K562 (cell line): ENCODE data around the gene CTNNBL1. TPM values are rescaled to one million over a fixed set of nuclear protein-coding genes. Genes with fewer than 3 reads are reported as not detected.

Source experiments
- CBX2 ChIP-seq: fragments of 200-600 bp; sonication (generic); IDR thresholded peaks from one replicate; pipeline ENCODE4 v1.6.1; 2012; ENCODE audit warnings: mild to moderate bottlenecking, low read length, inconsistent platforms; ENCODE audit not compliant: insufficient read depth, poor library complexity, severe bottlenecking
- CHD4 ChIP-seq: fragments of 200-600 bp; sonication (generic); IDR thresholded peaks from 3 replicates; pipeline ENCODE4 v1.6.1; 2012; ENCODE audit warnings: low read depth, mild to moderate bottlenecking, mixed read lengths, low read length, inconsistent platforms; ENCODE audit not compliant: insufficient read depth, insufficient replicate concordance, poor library complexity, severe bottlenecking
- CREM ChIP-seq: IDR thresholded peaks from 2 replicates; pipeline ENCODE4 v1.6.1; 2014; ENCODE audit warnings: antibody characterized with exemption, low read depth
- GABPB2 ChIP-seq: fragments of 250-450 bp; sonication (Bioruptor Pico); conservative IDR thresholded peaks from 2 replicates; pipeline ENCODE4 v1.5.1; 2021; ENCODE audit warnings: mild to moderate bottlenecking
- MIER1 ChIP-seq: fragments of 450-650 bp; IDR thresholded peaks from 2 replicates; pipeline ENCODE4 v1.6.1; 2016; ENCODE audit warnings: antibody characterized with exemption, mild to moderate bottlenecking, low read depth
- NFIC ChIP-seq: fragments of 450-650 bp; IDR thresholded peaks from 2 replicates; pipeline ENCODE4 v1.6.1; 2017; ENCODE audit warnings: mild to moderate bottlenecking, inconsistent platforms
- POLR2H ChIP-seq: IDR thresholded peaks from 2 replicates; pipeline ENCODE4 v1.6.1; 2016; ENCODE audit warnings: missing genetic modification characterization, low read depth, mild to moderate bottlenecking, control low read depth, missing compliant biosample characterization, moderate library complexity
- POU5F1 ChIP-seq: fragments of 150-350 bp; IDR thresholded peaks from 2 replicates; pipeline ENCODE4 v1.6.1; 2014; ENCODE audit warnings: borderline replicate concordance, low read length, low read depth, mild to moderate bottlenecking; ENCODE audit not compliant: partially characterized antibody
- RHOXF2B ChIP-seq: fragments of 250-450 bp; sonication (Bioruptor Pico); conservative IDR thresholded peaks from 2 replicates; pipeline ENCODE4 v1.5.1; 2021
- SREBF2 ChIP-seq: sonication (generic); formaldehyde crosslinking; IDR thresholded peaks from 2 replicates; pipeline ENCODE4 v1.4.0; 2020; ENCODE audit warnings: mild to moderate bottlenecking, missing genetic modification reagents
- ZNF354B ChIP-seq: fragments of 250-450 bp; sonication (Bioruptor Pico); IDR thresholded peaks from 2 replicates; pipeline ENCODE4 v1.4.0; 2020
- ZNF699 ChIP-seq: fragments of 250-450 bp; sonication (Bioruptor Pico); IDR thresholded peaks from 2 replicates; pipeline ENCODE4 v1.8.0; 2021; ENCODE audit warnings: mild to moderate bottlenecking, moderate library complexity; ENCODE audit not compliant: insufficient replicate concordance
- ZNF77 ChIP-seq: fragments of 250-450 bp; sonication (Bioruptor Pico); IDR thresholded peaks from 2 replicates; pipeline ENCODE4 v1.5.0; 2020
- polyA plus RNA-seq, 8 experiments: library from polyadenylated mRNA; depleted of rRNA in 4 of 8; stranded (reverse) in 5 of 8; unstranded in 3 of 8; fragments of >200 nt; fragmentation: Nextera tagmentation in 2 of 8; fragmentation: Illumina TruSeq in 1 of 8; extraction: Ambion mirVana in 2 of 8; extraction: Trizol in 1 of 8; gene quantifications; 2 replicates each; pipeline versions ENCODE4 v1.2.1 to v1.2.3, GENCODE V29; 2011 to 2014; ENCODE audit warnings: inconsistent platforms in 1 of 8, missing spikeins in 1 of 8
- total RNA-seq, 7 experiments: library from RNA; depleted of rRNA in 6 of 7; stranded (reverse); fragments of >200 nt in 6 of 7; fragmentation: Illumina TruSeq in 2 of 7; extraction: Trizol in 2 of 7; gene quantifications; 2 replicates each; pipeline versions ENCODE4 v1.2.1 to v1.2.3, GENCODE V29; 2011 to 2021; ENCODE audit warnings: low replicate concordance in 1 of 7
- TF ChIP-seq, protein P1 (sequence below): fragments of 200-400 bp; formaldehyde crosslinking; IDR thresholded peaks from 2 replicates; pipeline ENCODE4 v1.6.1; 2017; ENCODE audit warnings: mild to moderate bottlenecking, low read depth, low read length, moderate library complexity
- TF ChIP-seq, protein P2 (sequence below): fragments of 250-450 bp; sonication (Bioruptor Pico); IDR thresholded peaks from 2 replicates; pipeline ENCODE4 v1.8.0; 2022; ENCODE audit warnings: inconsistent platforms
- TF ChIP-seq, protein P3 (sequence below): fragments of 250-450 bp; sonication (Bioruptor Pico); IDR thresholded peaks from 2 replicates; pipeline ENCODE4 v1.9.0; 2021; ENCODE audit warnings: mild to moderate bottlenecking, inconsistent platforms
- TF ChIP-seq, protein P4 (sequence below): fragments of 250-450 bp; sonication (Bioruptor Pico); IDR thresholded peaks from 2 replicates; pipeline ENCODE4 v1.4.0; 2020
- TF ChIP-seq, protein P5 (sequence below): fragments of 250-450 bp; sonication (Bioruptor Pico); IDR thresholded peaks from 2 replicates; pipeline ENCODE4 v1.5.1; 2021; ENCODE audit warnings: mild to moderate bottlenecking

CTNNBL1 gene
- total and polyA plus RNA-seq, 9 of the 15 experiments (the other 6 are each of a cell fraction or from before 2014, with no cell fraction given) = 32.4 to 85.6 (median 43.6) TPM

DNA sequence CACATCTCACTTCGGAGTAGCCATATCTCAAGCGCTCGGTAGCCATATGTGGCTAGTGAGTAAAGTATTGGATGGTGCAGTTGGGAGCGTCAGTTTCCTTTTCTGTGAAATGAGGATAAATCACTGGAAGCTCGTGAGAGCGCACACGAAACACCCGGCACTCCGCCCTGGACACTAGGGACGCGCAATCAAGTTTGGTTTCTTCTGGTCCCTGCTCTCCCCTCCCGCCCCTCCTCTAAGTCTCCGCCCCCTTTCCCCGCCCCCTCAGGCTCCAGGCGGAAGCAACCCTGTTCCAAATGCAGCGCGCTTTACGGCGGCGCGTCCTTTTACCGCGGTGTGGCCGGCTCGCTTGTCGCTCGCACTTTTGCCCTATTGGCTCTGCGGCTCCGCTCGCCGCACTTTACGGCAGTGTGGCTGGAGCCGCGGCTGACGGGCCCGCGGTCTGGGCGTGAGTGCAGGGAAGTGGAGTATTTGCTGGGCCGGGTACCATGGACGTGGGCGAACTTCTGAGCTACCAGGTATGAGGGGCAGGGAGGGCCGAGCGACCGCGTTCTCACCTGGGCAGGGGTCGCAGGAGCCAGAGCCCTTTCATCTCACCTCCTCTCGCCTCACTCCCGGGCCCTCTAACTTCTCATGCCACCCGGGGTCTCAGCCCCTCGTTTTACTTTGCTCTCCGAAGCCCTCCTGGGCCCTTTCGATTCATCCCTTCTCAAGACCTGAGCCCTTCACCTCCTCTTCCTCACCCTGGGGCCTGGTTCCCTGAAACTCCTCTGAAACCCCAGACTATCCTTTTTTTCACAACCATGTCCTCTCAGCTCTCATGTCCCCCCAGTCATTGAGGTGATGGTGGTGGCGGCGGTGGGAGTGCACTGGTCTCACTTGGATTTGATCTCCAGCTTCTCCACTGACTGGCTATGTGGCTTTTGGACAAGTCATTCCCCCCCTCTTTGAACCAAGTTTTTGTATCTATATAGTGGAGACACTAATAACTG, at the start of gene CTNNBL1 (continued):
- TF ChIP-seq, protein P1, sequence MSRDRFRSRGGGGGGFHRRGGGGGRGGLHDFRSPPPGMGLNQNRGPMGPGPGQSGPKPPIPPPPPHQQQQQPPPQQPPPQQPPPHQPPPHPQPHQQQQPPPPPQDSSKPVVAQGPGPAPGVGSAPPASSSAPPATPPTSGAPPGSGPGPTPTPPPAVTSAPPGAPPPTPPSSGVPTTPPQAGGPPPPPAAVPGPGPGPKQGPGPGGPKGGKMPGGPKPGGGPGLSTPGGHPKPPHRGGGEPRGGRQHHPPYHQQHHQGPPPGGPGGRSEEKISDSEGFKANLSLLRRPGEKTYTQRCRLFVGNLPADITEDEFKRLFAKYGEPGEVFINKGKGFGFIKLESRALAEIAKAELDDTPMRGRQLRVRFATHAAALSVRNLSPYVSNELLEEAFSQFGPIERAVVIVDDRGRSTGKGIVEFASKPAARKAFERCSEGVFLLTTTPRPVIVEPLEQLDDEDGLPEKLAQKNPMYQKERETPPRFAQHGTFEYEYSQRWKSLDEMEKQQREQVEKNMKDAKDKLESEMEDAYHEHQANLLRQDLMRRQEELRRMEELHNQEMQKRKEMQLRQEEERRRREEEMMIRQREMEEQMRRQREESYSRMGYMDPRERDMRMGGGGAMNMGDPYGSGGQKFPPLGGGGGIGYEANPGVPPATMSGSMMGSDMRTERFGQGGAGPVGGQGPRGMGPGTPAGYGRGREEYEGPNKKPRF = no peak
- TF ChIP-seq CREM (peak; percentile 82), ZNF354B (CRISPR knock-in tag) (no peak), MIER1 (no peak), NFIC (no peak), SREBF2 (no peak), ZNF77 (CRISPR knock-in tag) (no peak), RHOXF2B (CRISPR knock-in tag) (no peak), GABPB2 (CRISPR knock-in tag) (no peak), CHD4 (no peak), ZNF699 (CRISPR knock-in tag) (no peak), POLR2H (tag) (no peak), POU5F1 (no peak), CBX2 (no peak)
- TF ChIP-seq, protein P2, sequence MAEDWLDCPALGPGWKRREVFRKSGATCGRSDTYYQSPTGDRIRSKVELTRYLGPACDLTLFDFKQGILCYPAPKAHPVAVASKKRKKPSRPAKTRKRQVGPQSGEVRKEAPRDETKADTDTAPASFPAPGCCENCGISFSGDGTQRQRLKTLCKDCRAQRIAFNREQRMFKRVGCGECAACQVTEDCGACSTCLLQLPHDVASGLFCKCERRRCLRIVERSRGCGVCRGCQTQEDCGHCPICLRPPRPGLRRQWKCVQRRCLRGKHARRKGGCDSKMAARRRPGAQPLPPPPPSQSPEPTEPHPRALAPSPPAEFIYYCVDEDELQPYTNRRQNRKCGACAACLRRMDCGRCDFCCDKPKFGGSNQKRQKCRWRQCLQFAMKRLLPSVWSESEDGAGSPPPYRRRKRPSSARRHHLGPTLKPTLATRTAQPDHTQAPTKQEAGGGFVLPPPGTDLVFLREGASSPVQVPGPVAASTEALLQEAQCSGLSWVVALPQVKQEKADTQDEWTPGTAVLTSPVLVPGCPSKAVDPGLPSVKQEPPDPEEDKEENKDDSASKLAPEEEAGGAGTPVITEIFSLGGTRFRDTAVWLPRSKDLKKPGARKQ (CRISPR knock-in tag) = no peak
- TF ChIP-seq, protein P3, sequence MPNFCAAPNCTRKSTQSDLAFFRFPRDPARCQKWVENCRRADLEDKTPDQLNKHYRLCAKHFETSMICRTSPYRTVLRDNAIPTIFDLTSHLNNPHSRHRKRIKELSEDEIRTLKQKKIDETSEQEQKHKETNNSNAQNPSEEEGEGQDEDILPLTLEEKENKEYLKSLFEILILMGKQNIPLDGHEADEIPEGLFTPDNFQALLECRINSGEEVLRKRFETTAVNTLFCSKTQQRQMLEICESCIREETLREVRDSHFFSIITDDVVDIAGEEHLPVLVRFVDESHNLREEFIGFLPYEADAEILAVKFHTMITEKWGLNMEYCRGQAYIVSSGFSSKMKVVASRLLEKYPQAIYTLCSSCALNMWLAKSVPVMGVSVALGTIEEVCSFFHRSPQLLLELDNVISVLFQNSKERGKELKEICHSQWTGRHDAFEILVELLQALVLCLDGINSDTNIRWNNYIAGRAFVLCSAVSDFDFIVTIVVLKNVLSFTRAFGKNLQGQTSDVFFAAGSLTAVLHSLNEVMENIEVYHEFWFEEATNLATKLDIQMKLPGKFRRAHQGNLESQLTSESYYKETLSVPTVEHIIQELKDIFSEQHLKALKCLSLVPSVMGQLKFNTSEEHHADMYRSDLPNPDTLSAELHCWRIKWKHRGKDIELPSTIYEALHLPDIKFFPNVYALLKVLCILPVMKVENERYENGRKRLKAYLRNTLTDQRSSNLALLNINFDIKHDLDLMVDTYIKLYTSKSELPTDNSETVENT = no peak
- TF ChIP-seq, protein P4, sequence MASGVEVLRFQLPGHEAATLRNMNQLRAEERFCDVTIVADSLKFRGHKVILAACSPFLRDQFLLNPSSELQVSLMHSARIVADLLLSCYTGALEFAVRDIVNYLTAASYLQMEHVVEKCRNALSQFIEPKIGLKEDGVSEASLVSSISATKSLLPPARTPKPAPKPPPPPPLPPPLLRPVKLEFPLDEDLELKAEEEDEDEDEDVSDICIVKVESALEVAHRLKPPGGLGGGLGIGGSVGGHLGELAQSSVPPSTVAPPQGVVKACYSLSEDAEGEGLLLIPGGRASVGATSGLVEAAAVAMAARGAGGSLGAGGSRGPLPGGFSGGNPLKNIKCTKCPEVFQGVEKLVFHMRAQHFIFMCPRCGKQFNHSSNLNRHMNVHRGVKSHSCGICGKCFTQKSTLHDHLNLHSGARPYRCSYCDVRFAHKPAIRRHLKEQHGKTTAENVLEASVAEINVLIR = no peak
- TF ChIP-seq, protein P5, sequence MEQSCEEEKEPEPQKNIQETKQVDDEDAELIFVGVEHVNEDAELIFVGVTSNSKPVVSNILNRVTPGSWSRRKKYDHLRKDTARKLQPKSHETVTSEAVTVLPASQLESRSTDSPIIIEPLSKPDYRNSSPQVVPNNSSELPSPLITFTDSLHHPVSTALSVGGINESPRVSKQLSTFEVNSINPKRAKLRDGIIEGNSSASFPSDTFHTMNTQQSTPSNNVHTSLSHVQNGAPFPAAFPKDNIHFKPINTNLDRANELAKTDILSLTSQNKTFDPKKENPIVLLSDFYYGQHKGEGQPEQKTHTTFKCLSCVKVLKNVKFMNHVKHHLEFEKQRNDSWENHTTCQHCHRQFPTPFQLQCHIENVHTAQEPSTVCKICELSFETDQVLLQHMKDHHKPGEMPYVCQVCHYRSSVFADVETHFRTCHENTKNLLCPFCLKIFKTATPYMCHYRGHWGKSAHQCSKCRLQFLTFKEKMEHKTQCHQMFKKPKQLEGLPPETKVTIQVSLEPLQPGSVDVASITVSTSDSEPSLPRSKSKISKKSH (CRISPR knock-in tag) = no peak
